ENCODE results near the gene GBA2.

GBA2 gene

GRCh38 chr9:35738924-35739323 lies 10.1 kb downstream of the GBA2 start:
- peaks cover 1% of the 10 kb centered on the region for H3K9me3 ChIP-seq (ENCODE audit: insufficient read depth, low read depth, low read length)

GRCh38 chr9:35738186-35738585 lies 10.8 kb downstream of the GBA2 start:
- no peak overlapping the region for H4K8ac ChIP-seq (ENCODE audit: low read depth, low read length)
- H2BK5ac ChIP-seq (ENCODE audit: low read depth, low read length, poor library complexity) = no peak overlapping the region
- no peak overlapping the region for H3K4ac ChIP-seq (ENCODE audit: low read depth, low read length)
- no peak overlapping the region for H3K4me3 ChIP-seq (ENCODE audit: low read depth, low read length)
- no peak overlapping the region for H4K12ac ChIP-seq (ENCODE audit: low read depth, low read length)
- H3K18ac ChIP-seq (ENCODE audit: low read length) = no peak overlapping the region
- no peak overlapping the region for H3K27ac ChIP-seq (ENCODE audit: low read depth, low read length)
- H2BK12ac ChIP-seq (ENCODE audit: low read length) = no peak overlapping the region
- no peak overlapping the region for H2BK120ac ChIP-seq (ENCODE audit: insufficient read depth, low read length, poor library complexity)
- peaks cover 1 to 5% of the 10 kb centered on the region in 2 experiments for H3K4me1 ChIP-seq (ENCODE audit: control insufficient read depth in 1 of 2, insufficient read depth in 2 of 2, low read length in 2 of 2)
- H3K9me3 ChIP-seq (ENCODE audit: insufficient read depth, low read depth, low read length) = peaks cover 1% of the 10 kb centered on the region
- no CpG with 5 or more reads among the region's 4 CpGs for WGBS (ENCODE audit: extremely low coverage, insufficient coverage, insufficient read length)
- no peak overlapping the region for H3K9ac ChIP-seq (ENCODE audit: low read length)
- no peak overlapping the region for H3K14ac ChIP-seq (ENCODE audit: low read length)
- no peak overlapping the region for H4K91ac ChIP-seq (ENCODE audit: low read depth, low read length)
- no peaks in the 10 kb centered on the region for H3K27me3 ChIP-seq (ENCODE audit: insufficient read depth, low read length)
- no peak for DNase-seq
- H3K79me1 ChIP-seq (ENCODE audit: low read length) = no peaks in the 10 kb centered on the region
- H3K4me2 ChIP-seq (ENCODE audit: low read length) = no peak overlapping the region
- H3K23ac ChIP-seq (ENCODE audit: low read length) = no peak overlapping the region
- H2AFZ ChIP-seq (ENCODE audit: insufficient read depth, low read length, poor library complexity) = no peak overlapping the region
- H3K79me2 ChIP-seq (ENCODE audit: control insufficient read depth, insufficient read depth, low read length, poor library complexity) = no peaks in the 10 kb centered on the region
- H2AK5ac ChIP-seq (ENCODE audit: low read length) = no peak overlapping the region
- peaks cover 56 to 78% of the 10 kb centered on the region in 2 experiments for H3K36me3 ChIP-seq (ENCODE audit: control insufficient read depth in 1 of 2, insufficient read depth in 2 of 2, low read length in 2 of 2)

More at GRCh38 chr9:35738924-35739323, 10.1 kb downstream of the GBA2 start:
- Histone ChIP-seq H3K4me3 (ENCODE audit: low read depth, low read length) (no peak overlapping the region), H3K9ac (ENCODE audit: low read length) (no peak overlapping the region), H3K79me2 (ENCODE audit: control insufficient read depth, insufficient read depth, low read length, poor library complexity) (no peaks in the 10 kb centered on the region), H3K14ac (ENCODE audit: low read length) (no peak overlapping the region), H3K4ac (ENCODE audit: low read depth, low read length) (no peak overlapping the region), H4K91ac (ENCODE audit: low read depth, low read length) (no peak overlapping the region), H3K27ac (ENCODE audit: low read depth, low read length) (no peak overlapping the region), H3K23ac (ENCODE audit: low read length) (no peak overlapping the region), H2BK120ac (ENCODE audit: insufficient read depth, low read length, poor library complexity) (no peak overlapping the region), H4K8ac (ENCODE audit: low read depth, low read length) (no peak overlapping the region), H3K36me3 (ENCODE audit: control insufficient read depth in 1 of 2, insufficient read depth in 2 of 2, low read length in 2 of 2) (peaks cover 56 to 84% of the 10 kb centered on the region in 2 experiments), H3K79me1 (ENCODE audit: low read length) (no peaks in the 10 kb centered on the region), H3K4me1 (ENCODE audit: control insufficient read depth in 1 of 2, insufficient read depth in 2 of 2, low read length in 2 of 2) (peaks cover 4 to 10% of the 10 kb centered on the region in 2 experiments), H2AK5ac (ENCODE audit: low read length) (no peak overlapping the region), H2AFZ (ENCODE audit: insufficient read depth, low read length, poor library complexity) (no peak overlapping the region), H3K18ac (ENCODE audit: low read length) (no peak overlapping the region), H3K4me2 (ENCODE audit: low read length) (no peak overlapping the region), H3K27me3 (ENCODE audit: insufficient read depth, low read length) (no peaks in the 10 kb centered on the region), H4K12ac (ENCODE audit: low read depth, low read length) (no peak overlapping the region), H2BK12ac (ENCODE audit: low read length) (no peak overlapping the region), H2BK5ac (ENCODE audit: low read depth, low read length, poor library complexity) (no peak overlapping the region)
- no CpG with 5 or more reads among the region's 7 CpGs for WGBS (ENCODE audit: extremely low coverage, insufficient coverage, insufficient read length)
- no peak for DNase-seq

- Histone ChIP-seq H4K91ac (ENCODE audit: low read depth, low read length) (no peak overlapping the region), H3K23ac (ENCODE audit: low read length) (no peak overlapping the region), H3K4me2 (ENCODE audit: low read length) (no peak overlapping the region), H2BK12ac (ENCODE audit: low read length) (no peak overlapping the region), H3K27ac (ENCODE audit: low read depth, low read length) (no peak overlapping the region), H3K18ac (ENCODE audit: low read length) (no peak overlapping the region), H2BK120ac (ENCODE audit: insufficient read depth, low read length, poor library complexity) (no peak overlapping the region), H3K9me3 (ENCODE audit: insufficient read depth, low read depth, low read length) (peaks cover 1% of the 10 kb centered on the region), H4K12ac (ENCODE audit: low read depth, low read length) (no peak overlapping the region), H2AFZ (ENCODE audit: insufficient read depth, low read length, poor library complexity) (no peak overlapping the region), H3K79me1 (ENCODE audit: low read length) (peaks cover 5% of the 10 kb centered on the region), H2BK5ac (ENCODE audit: low read depth, low read length, poor library complexity) (no peak overlapping the region), H3K9ac (ENCODE audit: low read length) (no peak overlapping the region), H3K27me3 (ENCODE audit: insufficient read depth, low read length) (no peaks in the 10 kb centered on the region), H3K4me3 (ENCODE audit: low read depth, low read length) (no peak overlapping the region), H3K36me3 (ENCODE audit: control insufficient read depth in 1 of 2, insufficient read depth in 2 of 2, low read length in 2 of 2) (peaks cover 56 to 75% of the 10 kb centered on the region in 2 experiments), H3K14ac (ENCODE audit: low read length) (no peak overlapping the region), H3K4ac (ENCODE audit: low read depth, low read length) (no peak overlapping the region), H2AK5ac (ENCODE audit: low read length) (no peak overlapping the region), H3K79me2 (ENCODE audit: control insufficient read depth, insufficient read depth, low read length, poor library complexity) (peaks cover 5% of the 10 kb centered on the region), H3K4me1 (ENCODE audit: control insufficient read depth in 1 of 2, insufficient read depth in 2 of 2, low read length in 2 of 2) (peaks cover 2 to 8% of the 10 kb centered on the region in 2 experiments), H4K8ac (ENCODE audit: low read depth, low read length) (no peak overlapping the region)
- no CpG with 5 or more reads among the region's 7 CpGs for WGBS (ENCODE audit: extremely low coverage, insufficient coverage, insufficient read length)
- no peak for DNase-seq
Observed at GRCh38 chr9:35737143-35737542, 11.9 kb downstream of the GBA2 start.

- Histone ChIP-seq H3K4me1 (ENCODE audit: control insufficient read depth in 1 of 2, insufficient read depth in 2 of 2, low read length in 2 of 2) (peaks cover 2 to 8% of the 10 kb centered on the region in 2 experiments), H3K23ac (ENCODE audit: low read length) (no peak overlapping the region), H2AK5ac (ENCODE audit: low read length) (no peak overlapping the region), H4K8ac (ENCODE audit: low read depth, low read length) (no peak overlapping the region), H2BK12ac (ENCODE audit: low read length) (no peak overlapping the region), H3K14ac (ENCODE audit: low read length) (no peak overlapping the region), H3K18ac (ENCODE audit: low read length) (no peak overlapping the region), H3K4me2 (ENCODE audit: low read length) (peak overlapping the region; percentile 7), H4K91ac (ENCODE audit: low read depth, low read length) (no peak overlapping the region), H3K4ac (ENCODE audit: low read depth, low read length) (no peak overlapping the region), H3K79me2 (ENCODE audit: control insufficient read depth, insufficient read depth, low read length, poor library complexity) (peaks cover 8% of the 10 kb centered on the region), H3K4me3 (ENCODE audit: low read depth, low read length) (no peak overlapping the region), H2AFZ (ENCODE audit: insufficient read depth, low read length, poor library complexity) (no peak overlapping the region), H2BK5ac (ENCODE audit: low read depth, low read length, poor library complexity) (no peak overlapping the region), H3K27ac (ENCODE audit: low read depth, low read length) (peak overlapping the region; percentile 25), H3K79me1 (ENCODE audit: low read length) (peaks cover 10% of the 10 kb centered on the region), H3K9me3 (ENCODE audit: insufficient read depth, low read depth, low read length) (peaks cover 1% of the 10 kb centered on the region), H3K9ac (ENCODE audit: low read length) (no peak overlapping the region), H2BK120ac (ENCODE audit: insufficient read depth, low read length, poor library complexity) (no peak overlapping the region), H3K36me3 (ENCODE audit: control insufficient read depth in 1 of 2, insufficient read depth in 2 of 2, low read length in 2 of 2) (peaks cover 49 to 66% of the 10 kb centered on the region in 2 experiments), H3K27me3 (ENCODE audit: insufficient read depth, low read length) (no peaks in the 10 kb centered on the region), H4K12ac (ENCODE audit: low read depth, low read length) (no peak overlapping the region)
- no CpG with 5 or more reads among the region's 5 CpGs for WGBS (ENCODE audit: extremely low coverage, insufficient coverage, insufficient read length)
- DNase-seq = peak in 1 of 2 donors; percentile 81
Observed at GRCh38 chr9:35736201-35736633, 12.8 kb downstream of the GBA2 start.

Data from trophoblast cell (in vitro differentiated cells and primary cell).